OCI-LY7 (cell line): ENCODE results near the gene CA12.

Experiments used
- EZH2phosphoT487 ChIP-seq: fragments of 200-600 bp; sonication (generic); IDR thresholded peaks from 2 replicates; pipeline ENCODE4 v1.6.1; 2018; ENCODE audit warnings: low read depth, borderline replicate concordance, mild to moderate bottlenecking, mixed run types, antibody characterized with exemption, low read length, moderate library complexity, mixed read lengths
- TF ChIP-seq, protein P1 (sequence below): fragments of 200-600 bp; sonication (generic); conservative IDR thresholded peaks from 2 replicates; pipeline ENCODE4 v1.5.1; 2014; ENCODE audit warnings: mild to moderate bottlenecking, antibody characterized with exemption, low read length, moderate library complexity, mixed read lengths

GRCh38 chr15:63425426-63425985 is 43.9 kb upstream of the CA12 start:
- TF ChIP-seq, protein P1, sequence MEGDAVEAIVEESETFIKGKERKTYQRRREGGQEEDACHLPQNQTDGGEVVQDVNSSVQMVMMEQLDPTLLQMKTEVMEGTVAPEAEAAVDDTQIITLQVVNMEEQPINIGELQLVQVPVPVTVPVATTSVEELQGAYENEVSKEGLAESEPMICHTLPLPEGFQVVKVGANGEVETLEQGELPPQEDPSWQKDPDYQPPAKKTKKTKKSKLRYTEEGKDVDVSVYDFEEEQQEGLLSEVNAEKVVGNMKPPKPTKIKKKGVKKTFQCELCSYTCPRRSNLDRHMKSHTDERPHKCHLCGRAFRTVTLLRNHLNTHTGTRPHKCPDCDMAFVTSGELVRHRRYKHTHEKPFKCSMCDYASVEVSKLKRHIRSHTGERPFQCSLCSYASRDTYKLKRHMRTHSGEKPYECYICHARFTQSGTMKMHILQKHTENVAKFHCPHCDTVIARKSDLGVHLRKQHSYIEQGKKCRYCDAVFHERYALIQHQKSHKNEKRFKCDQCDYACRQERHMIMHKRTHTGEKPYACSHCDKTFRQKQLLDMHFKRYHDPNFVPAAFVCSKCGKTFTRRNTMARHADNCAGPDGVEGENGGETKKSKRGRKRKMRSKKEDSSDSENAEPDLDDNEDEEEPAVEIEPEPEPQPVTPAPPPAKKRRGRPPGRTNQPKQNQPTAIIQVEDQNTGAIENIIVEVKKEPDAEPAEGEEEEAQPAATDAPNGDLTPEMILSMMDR: no peak
- no peak for TF ChIP-seq EZH2phosphoT487
